CD8-positive, alpha-beta memory T cell (primary cell): Measurements from ENCODE around the gene RICTOR. TPM values are rescaled to one million over a fixed set of nuclear protein-coding genes. Genes with fewer than 3 reads are reported as not detected.

Experiments used
- CTCF ChIA-PET: fragments of 350-600 bp; sonication (Branson Sonifier 250); formaldehyde crosslinking; loops from one replicate; lab custom pipeline; 2021; ENCODE audit warnings: antibody characterized with exemption; lab: Charles Lee
- POLR2A ChIA-PET: fragments of 350-600 bp; sonication (Branson Sonifier 250); formaldehyde crosslinking; loops from one replicate; lab custom pipeline; 2021; ENCODE audit warnings: antibody characterized with exemption; lab: Charles Lee
- DNase-seq, 5 donors: peaks; one replicate each; pipeline versions ENCODE4 v3.0.0 to v3.0.0-alpha.2; 2020 to 2022; ENCODE audit warnings: mixed read lengths in 1 of 5
- H3K27ac ChIP-seq: one replicate; pipeline ENCODE4 v1.7.0; 2013; ENCODE audit warnings: low read depth, mild to moderate bottlenecking, low read length, moderate library complexity
- H3K27me3 ChIP-seq: 2 replicates; pipeline ENCODE4 v1.7.0; 2013; ENCODE audit warnings: low read length, mild to moderate bottlenecking; ENCODE audit not compliant: insufficient read depth, poor library complexity, severe bottlenecking
- H3K36me3 ChIP-seq: 2 replicates; pipeline ENCODE4 v1.7.0; 2013; ENCODE audit warnings: mild to moderate bottlenecking, low read length, moderate library complexity; ENCODE audit not compliant: insufficient read depth
- H3K4me1 ChIP-seq: 2 replicates; pipeline ENCODE4 v1.7.0; 2013; ENCODE audit warnings: mild to moderate bottlenecking, low read length, moderate library complexity; ENCODE audit not compliant: insufficient read depth
- H3K4me3 ChIP-seq: 2 replicates; pipeline ENCODE4 v1.7.0; 2013; ENCODE audit warnings: mild to moderate bottlenecking, low read length
- H3K9me3 ChIP-seq: 2 replicates; pipeline ENCODE4 v1.7.0; 2013; ENCODE audit warnings: mild to moderate bottlenecking, low read length
- H3K27ac Mint-ChIP-seq, 8 donors: one replicate each; pipeline ENCODE4 v1.8.0; 2020 to 2021; ENCODE audit warnings: mixed read lengths in 8 of 8, mild to moderate bottlenecking in 6 of 8, inconsistent platforms in 3 of 8, moderate library complexity in 3 of 8
- H3K27me3 Mint-ChIP-seq, 2 donors: one replicate each; pipeline ENCODE4 v1.8.0; 2020 to 2021; ENCODE audit warnings: mixed read lengths in 2 of 2, mild to moderate bottlenecking in 1 of 2, moderate library complexity in 1 of 2
- H3K36me3 Mint-ChIP-seq, 3 donors: one replicate each; pipeline ENCODE4 v1.8.0; 2020 to 2021; ENCODE audit warnings: mixed read lengths in 3 of 3, inconsistent platforms in 1 of 3, mild to moderate bottlenecking in 1 of 3
- H3K4me1 Mint-ChIP-seq, 3 donors: one replicate each; pipeline ENCODE4 v1.8.0; 2020 to 2021; ENCODE audit warnings: mixed read lengths in 3 of 3, inconsistent platforms in 1 of 3, mild to moderate bottlenecking in 1 of 3
- H3K4me3 Mint-ChIP-seq, 7 donors: one replicate each; pipeline ENCODE4 v1.8.0; 2020 to 2021; ENCODE audit warnings: mixed read lengths in 7 of 7, mild to moderate bottlenecking in 6 of 7, moderate library complexity in 4 of 7, inconsistent platforms in 2 of 7
- H3K9me3 Mint-ChIP-seq, 5 donors: one replicate each; pipeline ENCODE4 v1.8.0; 2020 to 2022; ENCODE audit warnings: mixed read lengths in 5 of 5, mild to moderate bottlenecking in 3 of 5, moderate library complexity in 2 of 5, inconsistent platforms in 1 of 5
- polyA plus RNA-seq: library from polyadenylated mRNA; unstranded; fragments of 300-500 nt; fragmentation: Illumina TruSeq; gene quantifications from one replicate; pipeline ENCODE4 v1.2.3, GENCODE V29; 2021
- total RNA-seq, 2 experiments: library from RNA; stranded (reverse); gene quantifications; one replicate each; pipeline ENCODE4 v1.2.3, GENCODE V29; 2021

The RICTOR gene
- total and polyA plus RNA-seq, 3 experiments from 2014 or later: 12.1 to 32.9 (median 32.0) TPM

DNA sequence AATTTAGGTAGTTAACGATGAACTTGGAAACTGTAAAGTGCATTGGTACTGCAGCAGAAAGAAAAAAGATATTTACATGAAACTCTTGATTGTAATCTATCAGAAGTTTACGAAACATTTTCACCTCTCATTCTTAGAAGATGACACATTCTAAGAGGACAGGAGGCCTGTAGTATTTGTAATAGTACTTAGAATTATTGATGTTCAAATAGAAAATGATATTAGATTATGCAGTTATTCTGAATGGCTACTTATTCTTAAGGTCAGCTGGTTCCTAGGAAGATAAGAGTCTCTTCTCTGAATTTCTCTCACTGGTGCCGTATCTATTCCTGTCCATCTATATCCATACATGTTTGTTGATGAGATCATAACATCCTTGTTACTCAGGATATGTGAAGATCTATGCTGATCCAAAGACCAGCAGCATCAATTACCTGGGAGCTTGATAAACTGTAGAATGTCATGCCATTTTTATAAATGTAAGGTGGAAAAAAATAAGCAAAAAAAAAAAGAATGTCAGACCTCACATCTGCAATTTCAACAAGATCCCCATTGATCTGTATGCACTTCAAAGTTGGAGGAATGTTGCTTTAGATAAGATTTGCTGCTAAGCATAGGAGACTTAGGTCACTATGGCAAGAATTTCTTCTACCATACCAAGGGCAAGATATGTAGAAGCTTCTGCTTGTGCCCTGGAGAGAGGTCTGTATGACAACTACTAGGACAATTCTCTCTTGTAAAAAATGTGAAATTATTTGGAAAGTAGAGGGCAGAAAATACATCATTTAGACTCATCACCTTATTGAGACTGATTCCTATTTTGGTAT, 42.4 kb upstream of the RICTOR start:
- no peaks in the 10 kb centered on the region for H3K9me3 Mint-ChIP-seq
- H3K4me1 Mint-ChIP-seq: peaks cover 14 to 46% (median 44%) of the 10 kb centered on the region in 3 donors
- DNase-seq: no peak
- no peaks in the 10 kb centered on the region for H3K27me3 ChIP-seq
- H3K36me3 ChIP-seq: peaks cover 71% of the 10 kb centered on the region
- peaks cover 6% of the 10 kb centered on the region for H3K4me1 ChIP-seq
- ChIA-PET CTCF (interaction anchor here (1.8 kb wide), 1 partner anchor 101 kb away, joined by 5 read pairs; no protein-coding TSS in a partner anchor), POLR2A (no interaction called here)
- H3K4me3 ChIP-seq: no peak overlapping the region
- H3K27me3 Mint-ChIP-seq: no peaks in the 10 kb centered on the region
- H3K9me3 ChIP-seq: no peaks in the 10 kb centered on the region
- H3K27ac ChIP-seq: peak overlapping the region; percentile 6
- peaks cover 5 to 84% (median 25%) of the 10 kb centered on the region in 3 donors for H3K36me3 Mint-ChIP-seq
- peak overlapping the region; percentile 0 to 77 (median 53) for H3K27ac Mint-ChIP-seq
- H3K4me3 Mint-ChIP-seq: no peak overlapping the region

DNA sequence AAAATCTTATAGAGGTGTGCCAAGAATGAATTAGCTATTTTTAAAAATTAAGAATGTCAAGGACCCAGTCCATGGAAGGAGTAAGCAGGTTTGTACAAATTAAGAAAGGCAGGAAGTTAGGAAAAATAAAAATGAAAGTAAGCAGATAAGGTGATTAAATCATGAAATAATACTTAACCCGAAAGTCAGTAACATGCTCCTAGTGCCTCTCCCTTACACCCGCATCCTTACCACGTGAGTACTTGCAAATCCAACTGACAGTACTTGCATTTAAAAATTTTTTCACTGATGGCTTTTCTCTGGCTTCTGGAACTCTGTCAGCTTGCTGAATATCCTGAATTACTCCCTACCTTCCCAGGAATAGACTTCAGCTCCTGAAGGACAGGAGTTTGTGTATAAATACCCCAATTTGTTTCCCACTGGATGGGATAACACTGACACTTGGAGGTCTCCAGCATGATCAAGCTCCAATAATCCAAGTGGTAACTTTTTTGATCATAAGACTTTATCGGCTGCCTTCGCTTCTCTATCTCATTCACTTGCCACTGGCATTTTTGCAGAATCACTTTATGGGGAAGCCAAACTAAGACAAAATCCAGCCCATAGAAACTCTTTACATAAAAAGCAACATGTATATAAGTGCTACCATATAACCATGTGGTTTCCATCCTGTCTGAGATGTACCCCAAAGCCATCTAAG, 41.6 kb upstream of the RICTOR start:
- ChIA-PET CTCF (interaction anchor here (1.8 kb wide), 1 partner anchor 102 kb away, joined by 5 read pairs; no protein-coding TSS in a partner anchor), POLR2A (no interaction called here)
- Histone ChIP-seq H3K9me3 (no peaks in the 10 kb centered on the region), H3K36me3 (peaks cover 66% of the 10 kb centered on the region), H3K4me3 (no peak overlapping the region), H3K4me1 (peaks cover 6% of the 10 kb centered on the region), H3K27ac (peak overlapping the region; percentile 6), H3K27me3 (no peaks in the 10 kb centered on the region)
- Mint-ChIP-seq H3K27me3 (no peaks in the 10 kb centered on the region), H3K9me3 (no peaks in the 10 kb centered on the region), H3K4me3 (peak overlapping the region in 1 of 7 donors; percentile 3), H3K27ac (peak overlapping the region in 5 of 8 donors; percentile 8 to 78 (median 50)), H3K4me1 (peaks cover 14 to 47% (median 46%) of the 10 kb centered on the region in 3 donors), H3K36me3 (peaks cover 5 to 82% (median 25%) of the 10 kb centered on the region in 3 donors)
- no peak for DNase-seq

DNA sequence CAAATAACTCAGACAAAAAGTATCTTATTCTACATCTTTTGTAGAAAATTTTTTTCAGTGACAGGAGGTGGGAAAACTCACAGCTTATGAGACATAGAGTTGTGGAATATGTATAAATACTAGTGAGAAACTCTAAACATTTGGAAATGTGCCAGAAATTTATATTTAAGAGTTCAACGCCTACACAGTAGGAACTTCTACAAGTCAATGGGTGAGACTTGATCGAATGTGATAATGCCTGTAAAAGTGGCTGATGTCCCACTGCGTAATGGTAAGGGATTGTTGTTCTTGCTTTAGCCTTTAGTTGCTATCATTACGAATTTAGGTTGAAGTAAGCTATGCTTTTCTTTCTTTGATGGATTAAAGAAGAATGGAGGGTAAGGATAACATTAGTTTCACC, 40.0 kb upstream of the RICTOR start:
- ChIA-PET POLR2A (no interaction called here), CTCF (no interaction called here)
- H3K36me3 Mint-ChIP-seq: peaks cover 5 to 85% (median 30%) of the 10 kb centered on the region in 3 donors

DNA sequence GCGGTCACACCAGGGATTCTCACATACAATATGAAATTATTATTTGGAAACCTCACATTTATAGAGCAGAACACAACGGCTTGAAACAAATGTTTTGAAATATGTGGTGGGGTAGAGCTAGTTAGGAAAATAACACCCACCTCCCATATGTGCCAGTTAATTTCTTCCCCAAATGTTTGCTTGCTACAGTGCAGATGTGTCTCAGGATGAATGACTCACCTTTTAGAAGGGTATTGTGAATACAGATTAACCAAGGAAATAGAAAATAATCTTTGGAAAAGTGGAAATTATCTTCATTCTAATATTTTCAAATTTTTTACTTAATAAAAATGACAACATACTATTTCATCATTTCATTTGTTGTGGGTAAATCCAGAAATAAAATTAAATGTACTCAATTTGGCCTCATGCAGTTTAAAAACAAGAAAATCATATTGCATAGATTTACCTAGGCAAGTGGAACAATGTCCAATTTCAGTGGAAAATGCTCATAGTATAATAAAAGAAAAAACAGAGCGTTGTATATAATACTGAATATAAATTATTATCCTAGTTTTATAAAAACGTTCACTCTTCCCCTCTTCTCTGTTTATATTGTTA, 39.3 kb upstream of the RICTOR start:
- Mint-ChIP-seq H3K4me3 (no peak overlapping the region), H3K27ac (peak overlapping the region in 2 of 8 donors; percentile 10 to 13), H3K27me3 (no peaks in the 10 kb centered on the region), H3K9me3 (no peaks in the 10 kb centered on the region), H3K4me1 (peaks cover 15 to 56% (median 50%) of the 10 kb centered on the region in 3 donors), H3K36me3 (peaks cover 5 to 89% (median 31%) of the 10 kb centered on the region in 3 donors)
- peaks cover 6% of the 10 kb centered on the region for H3K4me1 ChIP-seq
- H3K4me3 ChIP-seq: no peak overlapping the region
- ChIA-PET CTCF (no interaction called here), POLR2A (no interaction called here)
- no peak for DNase-seq
- H3K27ac ChIP-seq: no peak overlapping the region
- H3K27me3 ChIP-seq: no peaks in the 10 kb centered on the region
- H3K9me3 ChIP-seq: no peaks in the 10 kb centered on the region
- peaks cover 73% of the 10 kb centered on the region for H3K36me3 ChIP-seq

More for the DNA sequence above, 40.0 kb upstream of the RICTOR start:
- H3K4me3 Mint-ChIP-seq: no peak overlapping the region
- no peak overlapping the region for H3K4me3 ChIP-seq
- H3K9me3 ChIP-seq: no peaks in the 10 kb centered on the region
- H3K36me3 ChIP-seq: peaks cover 74% of the 10 kb centered on the region
- no peak for DNase-seq
- H3K27ac ChIP-seq: no peak overlapping the region
- no peaks in the 10 kb centered on the region for H3K9me3 Mint-ChIP-seq
- peaks cover 6% of the 10 kb centered on the region for H3K4me1 ChIP-seq
- peaks cover 15 to 51% (median 50%) of the 10 kb centered on the region in 3 donors for H3K4me1 Mint-ChIP-seq
- H3K27ac Mint-ChIP-seq: peak overlapping the region in 3 of 8 donors; percentile 16 to 36 (median 17)
- no peaks in the 10 kb centered on the region for H3K27me3 Mint-ChIP-seq
- H3K27me3 ChIP-seq: no peaks in the 10 kb centered on the region

DNA sequence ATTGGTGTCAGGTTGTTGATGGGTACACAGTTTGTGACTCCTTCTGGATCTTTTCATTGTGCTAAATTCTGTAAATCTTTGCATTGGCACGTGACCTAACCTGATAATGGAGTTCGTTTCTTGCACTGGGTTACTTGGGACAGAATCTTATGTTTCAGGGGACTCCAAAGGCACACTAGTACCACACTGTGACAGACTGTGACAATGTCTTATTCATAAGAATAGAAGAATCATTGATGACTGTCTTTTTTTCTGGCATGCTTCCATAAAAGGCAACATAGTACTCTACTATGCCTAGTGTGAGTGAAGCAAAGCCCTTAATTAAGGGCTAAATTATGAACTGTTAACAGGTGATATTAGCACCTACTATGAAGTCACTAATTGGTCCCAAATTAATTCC, 35.4 kb upstream of the RICTOR start:
- Mint-ChIP-seq H3K4me3 (no peak overlapping the region), H3K36me3 (peaks cover under 1 to 83% (median 22%) of the 10 kb centered on the region in 3 donors), H3K9me3 (no peaks in the 10 kb centered on the region), H3K27me3 (no peaks in the 10 kb centered on the region), H3K4me1 (peaks cover 4 to 31% (median 18%) of the 10 kb centered on the region in 3 donors), H3K27ac (peak overlapping the region in 5 of 8 donors; percentile 2 to 66 (median 44))
- Histone ChIP-seq H3K36me3 (peaks cover 38% of the 10 kb centered on the region), H3K9me3 (no peaks in the 10 kb centered on the region), H3K27ac (no peak overlapping the region), H3K4me1 (no peaks in the 10 kb centered on the region), H3K27me3 (no peaks in the 10 kb centered on the region), H3K4me3 (no peak overlapping the region)
- CTCF ChIA-PET: no interaction called here
- POLR2A ChIA-PET: no interaction called here
- DNase-seq: no peak

DNA sequence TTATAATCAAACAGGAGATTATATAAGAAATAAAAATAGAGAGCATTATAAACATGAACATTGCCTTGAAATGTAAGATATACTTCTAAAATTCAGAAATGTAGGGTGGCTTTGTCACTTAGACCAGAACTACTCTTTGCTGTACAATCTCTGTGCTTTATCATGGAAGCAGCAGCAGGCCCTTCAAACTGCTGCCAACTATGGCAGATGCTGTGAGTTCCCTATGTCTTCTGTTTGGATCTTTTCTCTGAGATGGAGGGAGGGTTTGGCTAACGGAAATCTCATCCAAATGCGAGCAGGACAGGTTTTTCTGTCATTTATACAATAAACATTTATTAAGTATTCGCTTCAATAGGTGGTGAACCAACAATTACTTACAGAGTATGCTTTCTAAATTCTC, 34.8 kb upstream of the RICTOR start:
- Mint-ChIP-seq H3K9me3 (no peaks in the 10 kb centered on the region), H3K4me3 (no peak overlapping the region), H3K27me3 (no peaks in the 10 kb centered on the region), H3K27ac (peak overlapping the region in 7 of 8 donors; percentile 5 to 38 (median 20)), H3K36me3 (peaks cover 0 to 83% (median 21%) of the 10 kb centered on the region in 3 donors), H3K4me1 (peaks cover 6 to 30% (median 13%) of the 10 kb centered on the region in 3 donors)
- H3K4me3 ChIP-seq: no peak overlapping the region
- ChIA-PET POLR2A (no interaction called here), CTCF (no interaction called here)
- no peak for DNase-seq
- no peaks in the 10 kb centered on the region for H3K4me1 ChIP-seq
- no peaks in the 10 kb centered on the region for H3K27me3 ChIP-seq
- H3K9me3 ChIP-seq: no peaks in the 10 kb centered on the region
- peaks cover 38% of the 10 kb centered on the region for H3K36me3 ChIP-seq
- H3K27ac ChIP-seq: no peak overlapping the region

DNA sequence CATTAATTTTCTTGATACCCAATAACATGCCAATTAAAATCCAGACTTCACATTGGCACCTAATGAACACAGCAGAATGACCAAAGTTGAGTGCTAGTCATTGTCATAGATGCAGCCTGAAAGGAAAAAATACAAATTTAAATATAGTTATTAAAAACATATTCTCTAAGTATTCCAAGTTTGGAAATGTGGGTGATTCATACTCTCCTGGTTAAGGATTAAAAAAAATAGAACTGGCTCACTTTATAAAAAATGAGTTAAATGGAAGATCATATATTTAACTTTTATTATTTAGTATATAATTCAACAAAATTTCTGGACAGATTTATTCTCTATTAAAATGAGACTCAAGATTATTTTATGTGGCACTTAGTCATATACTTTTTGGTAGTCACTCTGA, 33.2 kb upstream of the RICTOR start:
- peaks cover 5 to 83% (median 23%) of the 10 kb centered on the region in 3 donors for H3K36me3 Mint-ChIP-seq
- no peak overlapping the region for H3K4me3 Mint-ChIP-seq
- no peaks in the 10 kb centered on the region for H3K27me3 Mint-ChIP-seq
- H3K27ac Mint-ChIP-seq: no peak overlapping the region
- no peak overlapping the region for H3K4me3 ChIP-seq
- H3K27me3 ChIP-seq: no peaks in the 10 kb centered on the region
- no peaks in the 10 kb centered on the region for H3K9me3 ChIP-seq
- peaks cover 34% of the 10 kb centered on the region for H3K36me3 ChIP-seq
- no peaks in the 10 kb centered on the region for H3K4me1 ChIP-seq
- ChIA-PET POLR2A (no interaction called here), CTCF (no interaction called here)
- no peaks in the 10 kb centered on the region for H3K9me3 Mint-ChIP-seq
- peaks cover 7 to 38% (median 18%) of the 10 kb centered on the region in 3 donors for H3K4me1 Mint-ChIP-seq
- no peak for DNase-seq
- no peak overlapping the region for H3K27ac ChIP-seq
